ENCODE data around the gene WNT7A. TPM values are rescaled to one million over a fixed set of nuclear protein-coding genes. Genes with fewer than 3 reads are reported as not detected.

Gene WNT7A
- total RNA-seq, 3 donors from 2014 or later, result not detected

- Histone ChIP-seq H3K36me3 (ENCODE audit: low read depth) (no peaks in the 10 kb centered on the region), H3K9me3 (no peaks in the 10 kb centered on the region), H3K4me3 (no peak overlapping the region), H3K4me1 (ENCODE audit: low read depth) (peaks cover 9% of the 10 kb centered on the region)
- intact Hi-C loops (cut with DNase I, micrococcal nuclease), result no loop called here
- TF ChIP-seq CTCF (IDR thresholded peaks at IDR 0.05), result no peak
- ATAC-seq (no peak), DNase-seq (no peak)
Measured at GRCh38 chr3:13877911-13878280, 2.0 kb downstream of the WNT7A start.

GRCh38 chr3:13876451-13877100, 3.3 kb downstream of the WNT7A start:
- intact Hi-C loops (cut with DNase I, micrococcal nuclease), result no loop called here
- peaks cover 9% of the 10 kb centered on the region for H3K4me1 ChIP-seq (ENCODE audit: low read depth)
- H3K9me3 ChIP-seq, result no peaks in the 10 kb centered on the region
- H3K4me3 ChIP-seq, result no peak overlapping the region
- DNase-seq, result no peak
- no peak for TF ChIP-seq CTCF (IDR thresholded peaks at IDR 0.05)
- ATAC-seq, result no peak
- H3K36me3 ChIP-seq (ENCODE audit: low read depth), result no peaks in the 10 kb centered on the region

GRCh38 chr3:13874891-13875290, 5.0 kb downstream of the WNT7A start:
- Histone ChIP-seq H3K36me3 (ENCODE audit: low read depth) (no peaks in the 10 kb centered on the region), H3K9me3 (no peaks in the 10 kb centered on the region), H3K4me3 (no peak overlapping the region), H3K4me1 (ENCODE audit: low read depth) (peaks cover 3% of the 10 kb centered on the region)
- DNase-seq (no peak), ATAC-seq (no peak)
- intact Hi-C loops (cut with DNase I, micrococcal nuclease), result no loop called here
- TF ChIP-seq CTCF (IDR thresholded peaks at IDR 0.05), result no peak

GRCh38 chr3:13873818-13874217, 6.1 kb downstream of the WNT7A start:
- H3K4me3 ChIP-seq, result no peak overlapping the region
- DNase-seq (no peak), ATAC-seq (no peak)
- peaks cover 3% of the 10 kb centered on the region for H3K4me1 ChIP-seq (ENCODE audit: low read depth)
- intact Hi-C loops (cut with DNase I, micrococcal nuclease), result no loop called here
- H3K9me3 ChIP-seq, result no peaks in the 10 kb centered on the region
- no peaks in the 10 kb centered on the region for H3K36me3 ChIP-seq (ENCODE audit: low read depth)
- TF ChIP-seq CTCF (IDR thresholded peaks at IDR 0.05), result no peak

GRCh38 chr3:13872451-13872850, 7.4 kb downstream of the WNT7A start:
- Histone ChIP-seq H3K4me3 (no peak overlapping the region), H3K4me1 (ENCODE audit: low read depth) (no peaks in the 10 kb centered on the region), H3K36me3 (ENCODE audit: low read depth) (no peaks in the 10 kb centered on the region), H3K9me3 (no peaks in the 10 kb centered on the region)
- ATAC-seq (no peak), DNase-seq (no peak)
- intact Hi-C loops (cut with DNase I, micrococcal nuclease), result no loop called here
- TF ChIP-seq CTCF (IDR thresholded peaks at IDR 0.05), result no peak

- no peaks in the 10 kb centered on the region for H3K9me3 ChIP-seq
- no peak overlapping the region for H3K4me3 ChIP-seq
- TF ChIP-seq CTCF (IDR thresholded peaks at IDR 0.05), result no peak
- DNase-seq (no peak), ATAC-seq (no peak)
- H3K36me3 ChIP-seq (ENCODE audit: low read depth), result no peaks in the 10 kb centered on the region
- no peaks in the 10 kb centered on the region for H3K4me1 ChIP-seq (ENCODE audit: low read depth)
- intact Hi-C loops (cut with DNase I, micrococcal nuclease), result no loop called here
Measured at GRCh38 chr3:13871791-13872190, 8.1 kb downstream of the WNT7A start.
